PC-9 (cell line): Measurements from ENCODE around the gene ETV3L. TPM values are rescaled to one million over a fixed set of nuclear protein-coding genes. Genes with fewer than 3 reads are reported as not detected.

Source experiments
- BruUV-seq: library from RNA; stranded (reverse); fragments of 400-500 nt; replicated peaks from 2 replicates; lab custom pipeline; 2021; lab: Mats Ljungman, UMichigan
- CTCF ChIA-PET: fragments of 300-600 bp; sonication (Branson Sonifier 250); formaldehyde crosslinking; loops from one replicate; lab custom pipeline; 2022; ENCODE audit warnings: antibody characterized with exemption; lab: Charles Lee
- POLR2A ChIA-PET: fragments of 300-600 bp; sonication (Branson Sonifier 250); formaldehyde crosslinking; loops from one replicate; lab custom pipeline; 2022; ENCODE audit warnings: antibody characterized with exemption; ENCODE audit not compliant: unreplicated experiment; lab: Charles Lee
- DNase-seq, 2 experiments: peaks; one replicate each; pipeline versions ENCODE4 v3.0.0 to v3.0.0-alpha.2; 2015 to 2022; ENCODE audit warnings: mixed read lengths in 1 of 2
- H2AFZ ChIP-seq: fragments of 200-600 bp; sonication (generic); 2 replicates; pipeline ENCODE4 v1.8.1; 2017; ENCODE audit warnings: antibody characterized with exemption
- H3F3A ChIP-seq: fragments of 200-600 bp; sonication (generic); 2 replicates; pipeline ENCODE4 v1.8.1; 2017; ENCODE audit warnings: antibody characterized with exemption, mild to moderate bottlenecking, low read depth; ENCODE audit not compliant: insufficient read depth
- H3K27ac ChIP-seq: fragments of 200-600 bp; sonication (generic); 2 replicates; pipeline ENCODE4 v1.6.1; 2016; ENCODE audit warnings: mixed run types
- H3K27me3 ChIP-seq: fragments of 200-600 bp; sonication (generic); 2 replicates; pipeline ENCODE4 v1.6.1; 2016; ENCODE audit warnings: low read depth, mixed run types; ENCODE audit not compliant: insufficient read depth
- H3K36me3 ChIP-seq: fragments of 200-600 bp; sonication (generic); 2 replicates; pipeline ENCODE4 v1.6.1; 2016; ENCODE audit warnings: low read depth, mixed run types
- H3K4me1 ChIP-seq: fragments of 200-600 bp; sonication (generic); replicated peaks from 2 replicates; pipeline ENCODE4 v1.6.1; 2016; ENCODE audit warnings: mixed run types; ENCODE audit not compliant: insufficient read depth
- H3K4me2 ChIP-seq: fragments of 200-600 bp; sonication (generic); 2 replicates; pipeline ENCODE4 v1.6.1; 2017; ENCODE audit warnings: mixed run types
- H3K4me3 ChIP-seq: fragments of 200-600 bp; sonication (generic); 2 replicates; pipeline ENCODE4 v1.6.1; 2016; ENCODE audit warnings: mixed run types
- H3K79me2 ChIP-seq: fragments of 200-600 bp; sonication (generic); 2 replicates; pipeline ENCODE4 v1.6.1; 2017; ENCODE audit warnings: low read depth, mixed run types
- H3K9me2 ChIP-seq: fragments of 200-600 bp; sonication (generic); 2 replicates; pipeline ENCODE4 v1.8.1; 2017; ENCODE audit warnings: mild to moderate bottlenecking; ENCODE audit not compliant: insufficient read depth
- H3K9me3 ChIP-seq: fragments of 200-600 bp; sonication (generic); 2 replicates; pipeline ENCODE4 v1.8.1; 2016; ENCODE audit warnings: low read depth; ENCODE audit not compliant: insufficient read depth
- H4K20me1 ChIP-seq: fragments of 200-600 bp; sonication (generic); 2 replicates; pipeline ENCODE4 v1.8.1; 2017; ENCODE audit not compliant: insufficient read depth
- EZH2 ChIP-seq: fragments of 200-600 bp; sonication (generic); IDR thresholded peaks from 2 replicates; pipeline ENCODE4 v1.8.0; 2017; ENCODE audit warnings: antibody characterized with exemption, low read depth
- intact Hi-C: fragments of 100-400 bp; cut with micrococcal nuclease; formaldehyde crosslinking; loops from one replicate; pipeline ENCODE4 v1.10.0; 2022; ENCODE audit not compliant: unreplicated experiment
- total RNA-seq: library from RNA; stranded (reverse); gene quantifications from 2 replicates; pipeline ENCODE4 v1.2.3, GENCODE V29; 2021
- TF ChIP-seq, protein P1 (sequence below): fragments of 200-600 bp; sonication (generic); conservative IDR thresholded peaks from 2 replicates; pipeline ENCODE4 v1.6.1; 2017; ENCODE audit warnings: mixed run types, antibody characterized with exemption, mild to moderate bottlenecking, moderate library complexity

Gene ETV3L
- total RNA-seq, 1 experiment from 2014 or later: not detected

DNA sequence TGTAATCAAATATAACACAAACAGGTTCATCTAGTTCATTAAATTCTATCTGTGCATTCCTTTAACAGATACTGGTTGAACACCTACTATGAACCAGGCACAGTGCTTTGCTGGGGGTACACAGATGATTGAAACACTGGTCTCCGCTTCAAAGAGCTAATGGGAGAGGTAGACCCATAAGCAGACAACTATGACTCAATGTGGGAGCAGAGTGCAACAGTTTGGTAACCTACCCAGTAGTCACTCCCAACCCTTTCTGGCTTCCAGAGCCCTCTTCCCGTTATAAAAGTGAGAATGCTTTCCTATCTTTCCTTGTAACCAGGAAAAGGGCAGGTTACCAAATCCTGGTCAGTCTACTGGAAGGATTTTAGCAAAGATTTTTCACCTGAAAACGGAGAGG lies 46.6 kb upstream of the ETV3L start:
- no peaks in the 10 kb centered on the region for H3K9me2 ChIP-seq
- H3F3A ChIP-seq: peaks cover 12% of the 10 kb centered on the region; the same call in 1 of the 2 replicates
- no peaks in the 10 kb centered on the region for H4K20me1 ChIP-seq
- H3K4me3 ChIP-seq: no peak overlapping the region
- no peak overlapping the region for H2AFZ ChIP-seq
- ChIA-PET POLR2A (interaction anchor here (0.6 to 0.7 kb wide), 2 partner anchors 187 to 1011 kb away, joined by 7 to 9 read pairs; no protein-coding TSS in a partner anchor), CTCF (no interaction called here)
- peaks cover 30% of the 10 kb centered on the region for H3K4me1 ChIP-seq
- H3K27ac ChIP-seq: no peak overlapping the region
- no peaks in the 10 kb centered on the region for H3K27me3 ChIP-seq
- no peak for TF ChIP-seq EZH2
- TF ChIP-seq, protein P1, sequence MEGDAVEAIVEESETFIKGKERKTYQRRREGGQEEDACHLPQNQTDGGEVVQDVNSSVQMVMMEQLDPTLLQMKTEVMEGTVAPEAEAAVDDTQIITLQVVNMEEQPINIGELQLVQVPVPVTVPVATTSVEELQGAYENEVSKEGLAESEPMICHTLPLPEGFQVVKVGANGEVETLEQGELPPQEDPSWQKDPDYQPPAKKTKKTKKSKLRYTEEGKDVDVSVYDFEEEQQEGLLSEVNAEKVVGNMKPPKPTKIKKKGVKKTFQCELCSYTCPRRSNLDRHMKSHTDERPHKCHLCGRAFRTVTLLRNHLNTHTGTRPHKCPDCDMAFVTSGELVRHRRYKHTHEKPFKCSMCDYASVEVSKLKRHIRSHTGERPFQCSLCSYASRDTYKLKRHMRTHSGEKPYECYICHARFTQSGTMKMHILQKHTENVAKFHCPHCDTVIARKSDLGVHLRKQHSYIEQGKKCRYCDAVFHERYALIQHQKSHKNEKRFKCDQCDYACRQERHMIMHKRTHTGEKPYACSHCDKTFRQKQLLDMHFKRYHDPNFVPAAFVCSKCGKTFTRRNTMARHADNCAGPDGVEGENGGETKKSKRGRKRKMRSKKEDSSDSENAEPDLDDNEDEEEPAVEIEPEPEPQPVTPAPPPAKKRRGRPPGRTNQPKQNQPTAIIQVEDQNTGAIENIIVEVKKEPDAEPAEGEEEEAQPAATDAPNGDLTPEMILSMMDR: no peak
- no peaks in the 10 kb centered on the region for H3K36me3 ChIP-seq
- H3K4me2 ChIP-seq: no peak overlapping the region
- no peak for DNase-seq
- intact Hi-C loops: no loop called here
- H3K79me2 ChIP-seq: no peaks in the 10 kb centered on the region
- BruUV-seq: no TSS peak
- no peaks in the 10 kb centered on the region for H3K9me3 ChIP-seq

DNA sequence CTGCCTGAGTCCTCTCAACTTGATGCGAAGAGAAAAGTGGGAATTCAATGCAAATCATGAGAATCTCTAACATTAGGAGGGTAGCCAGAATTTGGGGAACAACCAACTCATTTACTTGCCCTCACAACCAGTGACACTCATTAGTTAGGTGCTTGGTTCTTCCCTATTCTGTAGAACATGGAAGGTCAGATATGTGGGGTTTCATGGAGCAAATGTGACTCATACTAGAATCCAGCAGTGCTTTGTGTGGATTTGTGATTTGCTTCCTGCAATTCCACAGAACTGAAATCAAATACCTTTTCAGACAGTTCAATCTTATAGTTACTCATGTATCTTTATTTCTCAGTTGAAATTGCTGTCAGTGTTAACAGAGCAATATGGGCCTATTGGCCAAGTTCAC lies 45.5 kb upstream of the ETV3L start:
- H4K20me1 ChIP-seq: no peaks in the 10 kb centered on the region
- H3K4me3 ChIP-seq: no peak overlapping the region
- intact Hi-C loops: no loop called here
- H3K4me1 ChIP-seq: peaks cover 30% of the 10 kb centered on the region
- H2AFZ ChIP-seq: no peak overlapping the region
- H3F3A ChIP-seq: peaks cover 12% of the 10 kb centered on the region; the same call in 1 of the 2 replicates
- no TSS peak for BruUV-seq
- TF ChIP-seq, protein P1: no peak
- ChIA-PET CTCF (no interaction called here), POLR2A (no interaction called here)
- H3K9me3 ChIP-seq: no peaks in the 10 kb centered on the region
- no peaks in the 10 kb centered on the region for H3K9me2 ChIP-seq
- no peak for DNase-seq
- H3K27ac ChIP-seq: no peak overlapping the region
- H3K79me2 ChIP-seq: no peaks in the 10 kb centered on the region
- no peaks in the 10 kb centered on the region for H3K36me3 ChIP-seq
- H3K27me3 ChIP-seq: no peaks in the 10 kb centered on the region
- H3K4me2 ChIP-seq: no peak overlapping the region

DNA sequence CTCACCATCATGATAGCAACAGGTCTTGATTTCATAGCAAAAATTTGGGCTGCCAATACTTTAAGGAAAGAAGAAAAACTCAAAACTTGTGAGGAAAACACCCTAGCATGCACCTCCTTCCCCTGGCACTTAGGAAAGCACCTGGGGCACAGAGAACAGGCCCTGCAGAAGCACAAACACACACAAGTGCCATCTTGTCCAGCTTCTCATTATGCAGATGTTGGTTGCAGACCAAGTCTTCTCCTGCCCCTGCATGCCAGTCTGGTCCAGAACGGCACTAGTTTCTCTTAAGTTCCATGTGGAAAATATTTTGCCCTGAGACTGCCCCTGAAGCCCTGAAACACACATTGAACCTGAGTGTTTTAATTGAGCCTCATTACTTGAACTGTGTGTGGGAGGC lies 44.9 kb upstream of the ETV3L start:
- Histone ChIP-seq H3F3A (peaks cover 14% of the 10 kb centered on the region; the same call in 1 of the 2 replicates), H3K27ac (no peak overlapping the region), H2AFZ (no peak overlapping the region), H4K20me1 (no peaks in the 10 kb centered on the region), H3K36me3 (no peaks in the 10 kb centered on the region), H3K4me2 (no peak overlapping the region), H3K9me3 (no peaks in the 10 kb centered on the region), H3K79me2 (no peaks in the 10 kb centered on the region), H3K27me3 (no peaks in the 10 kb centered on the region), H3K4me3 (no peak overlapping the region), H3K9me2 (no peaks in the 10 kb centered on the region), H3K4me1 (peaks cover 30% of the 10 kb centered on the region)
- no peak for DNase-seq
- intact Hi-C loops: no loop called here
- ChIA-PET CTCF (no interaction called here), POLR2A (no interaction called here)
- BruUV-seq: no TSS peak
- TF ChIP-seq, protein P1: no peak
- TF ChIP-seq EZH2: no peak
